ENCODE results near the gene ASB4. TPM values are rescaled to one million over a fixed set of nuclear protein-coding genes. Genes with fewer than 3 reads are reported as not detected.
A peak's percentile ranks its signal among the peaks of the same experiment; 100 is the strongest.
"Not testable (repeated sequence)": the region's sequence is repeated elsewhere in the genome, so short reads cannot be mapped to it uniquely, and the experiment has no call there.

The ASB4 gene
- total and polyA plus RNA-seq, 12 donors, result 18.3 to 323 (median 88.2) TPM

DNA sequence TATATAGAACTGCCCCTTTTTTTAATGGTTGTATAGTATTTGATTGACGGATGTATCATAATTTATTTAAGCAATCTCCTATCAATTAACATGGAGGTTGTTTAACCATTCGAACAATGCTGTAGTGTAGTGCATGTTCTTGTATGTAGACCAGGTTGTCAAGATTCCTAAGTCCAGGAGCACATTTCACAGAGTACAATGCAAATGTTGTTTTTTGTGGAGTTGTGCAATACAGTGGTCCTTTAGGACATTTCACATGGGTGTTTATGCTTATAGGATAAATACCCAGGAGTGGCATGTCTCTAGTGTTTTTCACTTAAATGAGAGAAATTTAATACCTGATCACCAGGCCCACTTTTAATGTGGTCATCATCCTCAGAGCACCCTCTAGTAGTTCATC is 8.1 kb downstream of the ASB4 start:
- Histone ChIP-seq H3K4me1 (replicated peaks in 1 of 2) (peaks cover 18 to 41% of the 10 kb centered on the region in 2 donors), H3K36me3 (replicated peaks in 1 of 2) (no peaks in the 10 kb centered on the region), H3K4me3 (no peak overlapping the region), H3K27ac (peak overlapping the region in 1 of 5 donors; percentile 3), H3K27me3 (no peaks in the 10 kb centered on the region), H3K9me3 (replicated peaks in 1 of 3) (no peaks in the 10 kb centered on the region)
- WGBS, 4 donors, result 63 to 96% (median 77%) methylated on average over 2 of the region's 2 CpGs
- intact Hi-C loops (cut with DNase I), result no loop called here
- TF ChIP-seq, protein P1, sequence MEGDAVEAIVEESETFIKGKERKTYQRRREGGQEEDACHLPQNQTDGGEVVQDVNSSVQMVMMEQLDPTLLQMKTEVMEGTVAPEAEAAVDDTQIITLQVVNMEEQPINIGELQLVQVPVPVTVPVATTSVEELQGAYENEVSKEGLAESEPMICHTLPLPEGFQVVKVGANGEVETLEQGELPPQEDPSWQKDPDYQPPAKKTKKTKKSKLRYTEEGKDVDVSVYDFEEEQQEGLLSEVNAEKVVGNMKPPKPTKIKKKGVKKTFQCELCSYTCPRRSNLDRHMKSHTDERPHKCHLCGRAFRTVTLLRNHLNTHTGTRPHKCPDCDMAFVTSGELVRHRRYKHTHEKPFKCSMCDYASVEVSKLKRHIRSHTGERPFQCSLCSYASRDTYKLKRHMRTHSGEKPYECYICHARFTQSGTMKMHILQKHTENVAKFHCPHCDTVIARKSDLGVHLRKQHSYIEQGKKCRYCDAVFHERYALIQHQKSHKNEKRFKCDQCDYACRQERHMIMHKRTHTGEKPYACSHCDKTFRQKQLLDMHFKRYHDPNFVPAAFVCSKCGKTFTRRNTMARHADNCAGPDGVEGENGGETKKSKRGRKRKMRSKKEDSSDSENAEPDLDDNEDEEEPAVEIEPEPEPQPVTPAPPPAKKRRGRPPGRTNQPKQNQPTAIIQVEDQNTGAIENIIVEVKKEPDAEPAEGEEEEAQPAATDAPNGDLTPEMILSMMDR (IDR thresholded peaks at IDR 0.05), result no peak
- TF ChIP-seq POLR2A (IDR thresholded peaks at IDR 0.05), result no peak
- no peak for DNase-seq

DNA sequence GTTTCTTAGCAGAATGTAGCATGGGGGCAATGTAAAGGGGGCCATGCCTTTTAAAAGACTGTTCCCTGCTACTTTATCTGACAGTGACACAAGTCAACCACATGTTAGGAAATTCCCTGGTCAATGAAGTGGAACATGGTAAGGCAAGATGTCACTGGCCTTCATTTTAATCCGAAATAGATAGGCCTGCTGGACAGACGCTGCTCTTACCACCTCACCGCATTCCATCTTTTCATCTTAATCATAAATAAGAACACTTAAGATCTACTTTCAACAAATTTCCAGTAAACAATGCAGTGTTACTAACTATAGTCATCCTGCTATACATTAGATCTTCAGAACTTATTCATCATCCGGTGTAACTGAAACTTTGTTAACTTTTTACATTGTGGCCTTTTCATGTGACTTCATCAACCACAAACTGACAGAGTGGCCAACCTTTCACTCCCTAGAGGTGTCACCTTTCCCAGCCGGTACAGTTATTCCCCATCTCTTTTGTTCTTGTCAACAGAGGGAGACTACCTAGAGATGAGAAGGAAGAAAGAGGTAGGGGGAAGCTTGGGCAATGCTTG is 15.6 kb downstream of the ASB4 start:
- H3K36me3 ChIP-seq (replicated peaks in 1 of 2), result no peaks in the 10 kb centered on the region
- H3K4me1 ChIP-seq (replicated peaks in 1 of 2), result peaks cover 4 to 38% of the 10 kb centered on the region in 2 donors
- no peak for DNase-seq
- intact Hi-C loops (cut with DNase I), result no loop called here
- TF ChIP-seq, protein P1 (IDR thresholded peaks at IDR 0.05), result no peak
- no peak for TF ChIP-seq POLR2A (IDR thresholded peaks at IDR 0.05)
- H3K27ac ChIP-seq, result peak overlapping the region in 3 of 5 donors; percentile 62 to 84 (median 77)
- 58 to 59% (median 59%) methylated on average over 5 of the region's 5 CpGs for WGBS, 4 donors
- H3K4me3 ChIP-seq, result no peak overlapping the region
- H3K9me3 ChIP-seq (replicated peaks in 1 of 3), result no peaks in the 10 kb centered on the region
- H3K27me3 ChIP-seq, result no peaks in the 10 kb centered on the region

DNA sequence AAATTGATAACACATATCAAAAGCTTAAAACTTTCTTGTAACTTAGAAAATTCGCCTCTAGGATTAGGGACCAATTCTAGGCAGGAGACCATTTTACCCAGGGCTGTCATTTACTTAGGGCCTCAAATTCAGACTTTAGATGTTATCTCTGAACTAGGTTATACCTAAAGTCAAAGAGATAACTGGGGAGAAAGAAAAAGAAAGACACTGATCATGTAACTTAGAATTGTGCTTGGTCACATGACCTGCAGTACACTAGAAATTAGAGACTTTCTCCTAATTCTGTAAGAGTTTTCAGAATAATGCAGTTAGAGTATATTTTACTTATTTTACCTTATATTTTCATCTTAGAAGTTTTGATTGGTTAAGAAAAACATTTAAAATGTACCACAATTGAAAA is 16.7 kb downstream of the ASB4 start:
- intact Hi-C loops (cut with DNase I), result no loop called here
- H3K4me1 ChIP-seq (replicated peaks in 1 of 2), result peaks cover 4 to 44% of the 10 kb centered on the region in 2 donors
- TF ChIP-seq, protein P1 (IDR thresholded peaks at IDR 0.05), result no peak
- TF ChIP-seq POLR2A (IDR thresholded peaks at IDR 0.05), result no peak

DNA sequence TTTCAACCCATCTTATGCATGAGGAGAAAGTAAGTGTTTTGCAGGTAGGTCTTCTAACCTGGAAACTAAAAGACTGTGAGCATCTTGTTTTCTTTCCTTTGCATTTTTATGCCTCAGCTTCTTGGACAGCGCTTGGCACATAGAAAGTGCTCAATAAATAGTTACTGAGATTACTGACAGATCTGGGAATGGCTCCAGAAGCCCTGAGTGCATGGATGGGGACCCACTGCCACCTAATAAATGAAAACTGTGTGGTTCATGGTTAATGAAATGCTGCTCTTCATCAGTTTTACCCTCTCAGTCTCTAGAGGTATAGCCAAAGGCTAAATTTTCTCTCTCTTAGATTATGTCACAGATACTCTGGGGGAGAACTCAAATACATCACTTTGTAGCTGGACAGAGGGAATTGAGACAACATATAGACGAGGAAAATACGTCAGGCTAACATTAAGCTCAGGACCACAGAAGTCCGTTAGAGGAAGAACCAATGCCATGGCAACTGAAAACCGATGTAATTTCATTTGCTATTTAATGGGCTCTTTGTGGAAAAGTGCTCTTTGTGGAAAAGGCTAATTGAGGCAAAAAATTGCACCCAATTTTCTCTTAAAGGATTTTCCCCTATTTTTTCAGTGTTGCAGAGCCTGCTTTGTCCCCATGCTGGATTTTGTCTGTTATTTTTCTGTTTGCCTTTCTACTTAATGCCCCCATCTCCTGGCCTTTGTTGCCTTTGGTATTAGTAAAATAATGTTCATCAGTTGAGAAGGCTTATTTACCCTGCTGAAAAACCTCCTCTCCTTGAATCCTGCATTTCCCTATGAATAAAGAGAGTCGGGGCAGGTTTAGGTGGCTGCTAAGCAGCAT is 17.8 kb downstream of the ASB4 start:
- intact Hi-C loops (cut with DNase I), result no loop called here
- H3K36me3 ChIP-seq (replicated peaks in 1 of 2), result no peaks in the 10 kb centered on the region
- peaks cover 4 to 45% of the 10 kb centered on the region in 2 donors for H3K4me1 ChIP-seq (replicated peaks in 1 of 2)
- 69 to 80% (median 75%) methylated on average over 6 of the region's 6 CpGs for WGBS, 4 donors
- no peak overlapping the region for H3K4me3 ChIP-seq
- TF ChIP-seq, protein P1 (IDR thresholded peaks at IDR 0.05), result no peak
- TF ChIP-seq POLR2A (IDR thresholded peaks at IDR 0.05), result no peak
- H3K27ac ChIP-seq, result no peak overlapping the region
- no peak for DNase-seq
- no peaks in the 10 kb centered on the region for H3K9me3 ChIP-seq (replicated peaks in 1 of 3)
- no peaks in the 10 kb centered on the region for H3K27me3 ChIP-seq

More for the DNA sequence above, 16.7 kb downstream of the ASB4 start:
- H3K27me3 ChIP-seq, result no peaks in the 10 kb centered on the region
- no peak overlapping the region for H3K4me3 ChIP-seq
- H3K36me3 ChIP-seq (replicated peaks in 1 of 2), result no peaks in the 10 kb centered on the region
- no peaks in the 10 kb centered on the region for H3K9me3 ChIP-seq (replicated peaks in 1 of 3)
- H3K27ac ChIP-seq, result peak overlapping the region in 1 of 5 donors; percentile 84
- WGBS, 4 donors, result 92 to 100% (median 94%) methylated on average over 1 of the region's 1 CpG
- no peak for DNase-seq

DNA sequence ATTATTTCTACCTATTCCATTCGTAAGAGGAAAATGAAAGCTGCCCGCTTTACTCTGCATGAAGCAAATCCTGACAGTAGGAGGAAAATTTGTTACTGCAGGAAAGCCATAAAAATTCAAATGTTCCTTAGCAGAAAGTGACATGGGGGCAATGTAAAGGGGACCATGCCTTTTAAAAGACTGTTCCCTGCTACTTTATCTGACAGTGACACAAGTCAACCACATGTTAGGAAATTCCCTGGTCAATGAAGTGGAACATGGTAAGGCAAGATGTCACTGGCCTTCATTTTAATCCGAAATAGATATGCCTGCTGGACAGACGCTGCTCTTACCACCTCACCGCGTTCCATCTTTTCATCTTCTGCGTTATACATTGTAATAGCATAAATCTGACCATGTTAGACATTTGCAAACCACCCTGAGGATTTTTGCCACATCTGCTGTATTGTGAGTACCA is 18.4 kb downstream of the ASB4 start:
- H3K4me3 ChIP-seq; H3K27me3 ChIP-seq; H3K9me3 ChIP-seq (replicated peaks in 1 of 3); H3K36me3 ChIP-seq (replicated peaks in 1 of 2); H3K27ac ChIP-seq; DNase-seq; intact Hi-C loops (cut with DNase I): not testable (repeated sequence)
- 71 to 76% (median 75%) methylated on average over 7 of the region's 7 CpGs for WGBS, 4 donors
- H3K4me1 ChIP-seq (replicated peaks in 1 of 2), result peaks cover 4 to 50% of the 10 kb centered on the region in 2 donors

Measured in adrenal gland (tissue), 12 donors.